Left ventricle myocardium inferior (tissue), 1 donor: Measurements from ENCODE around the gene CD163. TPM values are rescaled to one million over a fixed set of nuclear protein-coding genes. Genes with fewer than 3 reads are reported as not detected.
"Not testable (repeated sequence)": the region's sequence is repeated elsewhere in the genome, so short reads cannot be mapped to it uniquely, and the experiment has no call there.

Experiments used
- DNase-seq: peaks from one replicate; pipeline ENCODE4 v3.0.0-alpha.2; 2020
- H3K27ac ChIP-seq: fragments of 200-600 bp; replicated peaks from 2 replicates; pipeline ENCODE4 v1.8.0; 2021
- H3K27me3 ChIP-seq: fragments of 200-600 bp; 2 replicates; pipeline ENCODE4 v1.8.0; 2021; ENCODE audit warnings: low read depth
- H3K36me3 ChIP-seq: fragments of 200-600 bp; 2 replicates; pipeline ENCODE4 v1.8.0; 2021
- H3K4me1 ChIP-seq: fragments of 200-600 bp; 2 replicates; pipeline ENCODE4 v1.8.0; 2021
- H3K4me3 ChIP-seq: fragments of 200-600 bp; 2 replicates; pipeline ENCODE4 v1.8.0; 2021; ENCODE audit warnings: mild to moderate bottlenecking, moderate library complexity
- H3K9me3 ChIP-seq: fragments of 200-600 bp; replicated peaks from 2 replicates; pipeline ENCODE4 v1.8.0; 2021
- CTCF ChIP-seq: fragments of 200-600 bp; IDR thresholded peaks from 2 replicates; pipeline ENCODE4 v1.8.0; 2021; ENCODE audit warnings: antibody characterized with exemption, mild to moderate bottlenecking, borderline replicate concordance
- intact Hi-C: fragments of 100-400 bp; cut with micrococcal nuclease; formaldehyde crosslinking; loops from one replicate; pipeline ENCODE4 v1.11.0; 2022
- total RNA-seq: library from RNA; stranded (reverse); fragmentation: NEBNext Ultra II Directional; extraction: Animal tissue kit (Norgen Biotek cat#: 25700); gene quantifications from one replicate; pipeline ENCODE4 v1.2.1, GENCODE V29; 2021
- donor health status: DM: no; HTN: yes; CAD: no; lungs with severe emphysema.

CD163 gene
- total RNA-seq, 1 donor from 2014 or later: 44.7 TPM

DNA sequence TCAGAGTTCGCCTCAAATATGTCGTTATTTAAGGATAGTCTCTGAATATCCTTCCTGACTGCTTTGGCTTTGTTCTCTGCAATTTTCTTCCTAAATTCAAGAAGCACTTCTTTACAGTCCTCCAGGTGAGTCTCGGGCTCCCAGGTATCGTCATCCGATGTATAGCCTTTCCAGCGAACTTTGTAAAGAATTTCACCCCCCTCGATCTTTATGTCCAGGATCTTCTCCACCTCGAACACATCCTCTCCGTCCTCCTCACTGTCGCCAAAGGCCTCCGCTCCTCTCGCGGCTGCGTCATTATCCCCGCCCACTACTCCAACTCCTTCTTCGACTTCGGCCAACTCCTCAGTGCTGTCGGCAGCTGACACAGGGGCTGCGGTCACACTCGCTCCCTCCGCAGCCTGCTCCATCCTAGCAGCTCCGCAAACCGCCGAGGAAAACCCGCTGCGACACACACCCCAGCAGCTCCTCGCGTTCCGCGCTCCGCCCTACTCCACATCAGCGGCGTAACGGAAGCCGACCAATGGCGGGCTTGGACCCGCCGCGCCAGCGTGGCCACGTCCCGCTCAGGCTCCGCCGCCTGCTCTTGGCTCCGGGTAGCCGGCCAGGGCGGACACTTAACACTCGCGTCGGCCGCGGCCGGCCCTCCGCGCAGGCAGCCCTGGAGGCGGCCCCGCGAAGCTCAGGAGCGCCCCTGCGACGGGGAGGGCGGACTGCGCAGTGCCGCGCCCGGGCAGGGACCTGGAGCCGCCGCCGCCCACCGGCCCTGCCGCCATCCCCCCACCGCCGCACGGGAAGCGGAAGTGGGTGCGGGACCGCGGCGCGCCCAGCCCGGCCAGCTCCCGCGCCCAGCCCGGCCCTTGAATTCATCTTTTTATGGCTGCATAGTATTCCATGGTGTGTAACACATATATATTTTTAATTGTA lies 63.7 kb downstream of the CD163 start:
- no peak overlapping the region for H3K27ac ChIP-seq
- peak overlapping the region; percentile 45 for H3K4me3 ChIP-seq
- DNase-seq: no peak
- no peaks in the 10 kb centered on the region for H3K4me1 ChIP-seq
- H3K36me3 ChIP-seq: no peaks in the 10 kb centered on the region
- peaks cover 47% of the 10 kb centered on the region for H3K27me3 ChIP-seq
- H3K9me3 ChIP-seq: no peaks in the 10 kb centered on the region
- TF ChIP-seq CTCF: no peak
- intact Hi-C loops: no loop called here

GRCh38 chr12:7438291-7438995 lies 65.1 kb downstream of the CD163 start:
- intact Hi-C loops, DNase-seq, H3K4me3 ChIP-seq, H3K4me1 ChIP-seq, H3K36me3 ChIP-seq, H3K27ac ChIP-seq, H3K9me3 ChIP-seq: not testable (repeated sequence)
- peaks cover 47% of the 10 kb centered on the region for H3K27me3 ChIP-seq

DNA sequence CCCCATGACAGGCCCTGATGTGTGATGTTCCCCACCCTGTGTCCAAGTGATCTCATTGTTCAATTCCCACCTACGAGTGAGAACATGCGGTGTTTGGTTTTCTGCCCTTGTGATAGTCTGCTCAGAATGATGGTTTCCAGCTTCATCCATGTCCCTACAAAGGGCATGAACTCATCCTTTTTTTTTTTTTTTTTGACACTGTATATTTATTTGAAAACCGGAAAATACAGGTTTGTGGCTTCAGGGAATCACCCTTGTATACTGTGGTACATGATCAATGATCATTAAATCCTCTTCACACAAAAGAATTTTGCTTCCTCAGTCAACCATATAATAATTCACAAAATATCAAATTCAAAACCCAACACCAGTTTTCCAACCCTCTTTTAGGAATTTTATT lies 66.1 kb downstream of the CD163 start:
- peaks cover 45% of the 10 kb centered on the region for H3K27me3 ChIP-seq
- H3K27ac ChIP-seq, H3K4me3 ChIP-seq, H3K4me1 ChIP-seq, intact Hi-C loops, H3K9me3 ChIP-seq, H3K36me3 ChIP-seq, DNase-seq: not testable (repeated sequence)

GRCh38 chr12:7434670-7435069 lies 68.9 kb downstream of the CD163 start:
- DNase-seq: no peak
- peaks cover 17% of the 10 kb centered on the region for H3K27me3 ChIP-seq

GRCh38 chr12:7433276-7433822 lies 70.2 kb downstream of the CD163 start:
- Histone ChIP-seq H3K9me3 (no peaks in the 10 kb centered on the region), H3K4me3 (no peak overlapping the region), H3K36me3 (no peaks in the 10 kb centered on the region), H3K27ac (no peak overlapping the region), H3K4me1 (no peaks in the 10 kb centered on the region), H3K27me3 (peaks cover 4% of the 10 kb centered on the region)
- intact Hi-C loops: no loop called here
- DNase-seq: no peak
- TF ChIP-seq CTCF: no peak

More at GRCh38 chr12:7434670-7435069, 68.9 kb downstream of the CD163 start:
- no peaks in the 10 kb centered on the region for H3K36me3 ChIP-seq
- H3K27ac ChIP-seq: no peak overlapping the region
- no peak for TF ChIP-seq CTCF
- no peaks in the 10 kb centered on the region for H3K4me1 ChIP-seq
- H3K9me3 ChIP-seq: no peaks in the 10 kb centered on the region
- H3K4me3 ChIP-seq: no peak overlapping the region
- intact Hi-C loops: no loop called here

DNA sequence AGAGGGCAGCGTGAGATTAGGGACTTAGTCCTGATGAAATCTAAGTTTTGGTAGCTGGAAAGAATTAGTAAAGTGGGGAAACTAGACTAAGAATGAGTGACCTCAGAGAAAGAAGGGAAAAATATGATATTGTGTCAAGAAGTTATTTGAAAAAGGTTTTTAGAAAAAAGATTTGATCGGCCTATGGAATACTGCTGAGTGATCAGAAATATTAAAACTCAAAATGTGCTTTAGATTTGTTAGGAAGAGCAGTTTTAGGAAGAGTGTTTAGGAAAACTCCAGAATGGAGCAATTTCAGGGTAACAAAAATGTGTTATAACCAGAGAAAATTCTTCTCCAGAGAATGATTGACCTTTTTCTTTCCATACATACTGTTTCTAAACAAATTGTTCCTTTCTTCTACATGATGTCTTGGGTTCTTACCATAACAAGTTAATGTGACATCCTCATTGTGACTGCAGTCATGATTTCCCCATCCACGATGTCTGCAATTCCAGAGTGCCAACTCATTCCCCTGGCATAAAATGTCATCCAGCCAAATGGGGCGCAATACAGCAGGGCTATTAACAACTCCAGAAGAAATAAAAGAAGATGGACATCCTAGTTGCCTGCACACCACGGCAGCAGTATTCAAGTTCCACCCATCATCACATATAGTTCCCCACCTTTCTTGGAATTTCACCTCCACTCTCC lies 71.4 kb downstream of the CD163 start:
- no peaks in the 10 kb centered on the region for H3K36me3 ChIP-seq
- DNase-seq: no peak
- H3K27me3 ChIP-seq: no peaks in the 10 kb centered on the region
- no peak for TF ChIP-seq CTCF
- no peaks in the 10 kb centered on the region for H3K4me1 ChIP-seq
- no peak overlapping the region for H3K4me3 ChIP-seq
- H3K9me3 ChIP-seq: no peaks in the 10 kb centered on the region
- intact Hi-C loops: no loop called here
- no peak overlapping the region for H3K27ac ChIP-seq
